NAMALWA (cell line): ENCODE data around the gene MAP2K5.

ENCODE experiments used
- DNase-seq: peaks from one replicate; pipeline ENCODE4 v3.0.0-alpha.2; 2015; ENCODE audit warnings: low spot score

Gene MAP2K5

GRCh38 chr15:67783303-67783702 is 240.8 kb downstream of the MAP2K5 start:
- DNase-seq: peak; percentile 98

- DNase-seq: peak; percentile 99
Observed at GRCh38 chr15:67784090-67784781, 241.7 kb downstream of the MAP2K5 start.

- no peak for DNase-seq
Observed at GRCh38 chr15:67784856-67785430, 242.4 kb downstream of the MAP2K5 start.

- DNase-seq: peak; percentile 75
Observed at GRCh38 chr15:67785431-67785830, 242.9 kb downstream of the MAP2K5 start.

GRCh38 chr15:67786646-67787045 is 244.1 kb downstream of the MAP2K5 start:
- no peak for DNase-seq

- no peak for DNase-seq
Observed at GRCh38 chr15:67788986-67789385, 246.5 kb downstream of the MAP2K5 start.

GRCh38 chr15:67790610-67791319 is 248.3 kb downstream of the MAP2K5 start:
- DNase-seq: no peak

- no peak for DNase-seq
Observed at GRCh38 chr15:67792250-67792942, 249.9 kb downstream of the MAP2K5 start.

GRCh38 chr15:67794832-67795574 is 252.5 kb downstream of the MAP2K5 start:
- no peak for DNase-seq

GRCh38 chr15:67796196-67797127 is 254.0 kb downstream of the MAP2K5 start:
- no peak for DNase-seq

- DNase-seq: no peak
Observed at GRCh38 chr15:67799801-67800205, 257.3 kb downstream of the MAP2K5 start.

GRCh38 chr15:67801142-67801541 is 258.6 kb downstream of the MAP2K5 start:
- no peak for DNase-seq

- no peak for DNase-seq
Observed at GRCh38 chr15:67801926-67802914, 259.7 kb downstream of the MAP2K5 start.

GRCh38 chr15:67803299-67803698 is 260.8 kb downstream of the MAP2K5 start:
- DNase-seq: no peak

- no peak for DNase-seq
Observed at GRCh38 chr15:67803996-67804843, 261.7 kb downstream of the MAP2K5 start.

GRCh38 chr15:67805008-67805665 is 262.6 kb downstream of the MAP2K5 start:
- no peak for DNase-seq

GRCh38 chr15:67805666-67806516 is 263.4 kb downstream of the MAP2K5 start:
- DNase-seq: no peak
